VCaP (cell line): Measurements from ENCODE around the gene CDH6.

Experiments
- H3K27ac ChIP-seq: fragments of 450-650 bp; 2 replicates; pipeline ENCODE4 v1.5.1; 2017
- TF ChIP-seq, protein P1 (sequence below): fragments of 450-650 bp; conservative IDR thresholded peaks from 2 replicates; pipeline ENCODE4 v1.5.1; 2017; ENCODE audit warnings: mild to moderate bottlenecking, moderate library complexity

The CDH6 gene

DNA sequence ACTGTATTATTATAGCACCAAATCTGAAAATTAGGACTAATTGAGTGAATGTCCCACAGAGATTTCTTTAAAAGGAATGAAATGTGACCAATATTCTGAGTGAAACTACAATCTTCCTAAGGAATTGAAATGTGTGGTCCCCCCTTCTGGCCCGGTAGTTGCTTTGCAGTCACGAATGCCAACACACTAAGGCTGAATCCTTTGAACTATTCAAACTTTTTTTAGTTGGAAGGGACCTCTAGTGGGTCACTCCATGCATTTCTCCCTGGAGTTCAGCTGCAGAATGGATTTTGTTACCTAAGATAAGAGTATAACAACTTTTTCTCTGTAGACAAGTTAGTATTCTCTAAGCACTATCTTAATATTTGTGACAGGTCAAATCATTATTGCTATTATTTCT lies 2.8 kb downstream of the CDH6 start:
- no peak overlapping the region for H3K27ac ChIP-seq
- TF ChIP-seq, protein P1, sequence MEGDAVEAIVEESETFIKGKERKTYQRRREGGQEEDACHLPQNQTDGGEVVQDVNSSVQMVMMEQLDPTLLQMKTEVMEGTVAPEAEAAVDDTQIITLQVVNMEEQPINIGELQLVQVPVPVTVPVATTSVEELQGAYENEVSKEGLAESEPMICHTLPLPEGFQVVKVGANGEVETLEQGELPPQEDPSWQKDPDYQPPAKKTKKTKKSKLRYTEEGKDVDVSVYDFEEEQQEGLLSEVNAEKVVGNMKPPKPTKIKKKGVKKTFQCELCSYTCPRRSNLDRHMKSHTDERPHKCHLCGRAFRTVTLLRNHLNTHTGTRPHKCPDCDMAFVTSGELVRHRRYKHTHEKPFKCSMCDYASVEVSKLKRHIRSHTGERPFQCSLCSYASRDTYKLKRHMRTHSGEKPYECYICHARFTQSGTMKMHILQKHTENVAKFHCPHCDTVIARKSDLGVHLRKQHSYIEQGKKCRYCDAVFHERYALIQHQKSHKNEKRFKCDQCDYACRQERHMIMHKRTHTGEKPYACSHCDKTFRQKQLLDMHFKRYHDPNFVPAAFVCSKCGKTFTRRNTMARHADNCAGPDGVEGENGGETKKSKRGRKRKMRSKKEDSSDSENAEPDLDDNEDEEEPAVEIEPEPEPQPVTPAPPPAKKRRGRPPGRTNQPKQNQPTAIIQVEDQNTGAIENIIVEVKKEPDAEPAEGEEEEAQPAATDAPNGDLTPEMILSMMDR, result no peak; the same call in 1 of the 2 replicates

DNA sequence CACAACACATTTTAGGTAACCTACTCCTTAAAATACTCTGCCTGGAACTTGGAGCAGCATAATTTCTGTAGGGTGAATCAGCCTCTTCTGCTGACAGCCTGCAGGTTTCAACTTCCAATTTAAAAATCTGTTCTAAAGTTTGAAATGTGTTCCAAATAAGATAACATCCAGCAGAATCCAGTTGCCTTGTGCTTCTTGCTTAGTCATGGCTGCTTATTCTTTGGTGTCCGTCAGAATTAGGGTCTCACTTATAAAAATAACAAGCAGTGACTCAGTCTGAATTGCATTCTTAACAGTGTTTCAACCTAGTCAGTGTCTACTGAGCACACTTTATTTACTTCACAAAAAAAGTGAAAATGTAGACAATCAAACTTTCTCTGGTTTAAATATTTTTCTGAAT lies 3.7 kb downstream of the CDH6 start:
- TF ChIP-seq, protein P1, result no peak
- no peak overlapping the region for H3K27ac ChIP-seq

DNA sequence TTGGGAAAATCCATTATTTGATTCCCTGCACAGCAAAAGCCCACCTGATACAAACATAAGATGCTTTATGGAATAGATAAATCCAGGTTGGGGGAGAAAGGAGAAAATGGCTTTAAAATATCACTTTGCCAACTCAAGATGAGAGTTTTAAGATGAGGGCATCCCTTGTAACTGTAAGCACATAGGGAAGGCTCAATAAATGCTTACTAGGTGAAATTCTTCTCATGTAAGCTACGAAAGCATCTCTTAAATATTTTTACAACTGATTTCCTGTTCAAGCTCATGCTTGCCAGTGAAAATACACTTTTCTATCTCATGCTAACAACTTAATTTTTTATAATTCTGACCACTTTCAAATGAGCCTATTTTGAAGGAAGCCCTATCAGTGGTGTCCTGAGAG lies 11.5 kb downstream of the CDH6 start:
- no peak overlapping the region for H3K27ac ChIP-seq
- TF ChIP-seq, protein P1, result no peak

- H3K27ac ChIP-seq, result no peak overlapping the region
Observed at GRCh38 chr5:31208043-31208442, 14.6 kb downstream of the CDH6 start.

DNA sequence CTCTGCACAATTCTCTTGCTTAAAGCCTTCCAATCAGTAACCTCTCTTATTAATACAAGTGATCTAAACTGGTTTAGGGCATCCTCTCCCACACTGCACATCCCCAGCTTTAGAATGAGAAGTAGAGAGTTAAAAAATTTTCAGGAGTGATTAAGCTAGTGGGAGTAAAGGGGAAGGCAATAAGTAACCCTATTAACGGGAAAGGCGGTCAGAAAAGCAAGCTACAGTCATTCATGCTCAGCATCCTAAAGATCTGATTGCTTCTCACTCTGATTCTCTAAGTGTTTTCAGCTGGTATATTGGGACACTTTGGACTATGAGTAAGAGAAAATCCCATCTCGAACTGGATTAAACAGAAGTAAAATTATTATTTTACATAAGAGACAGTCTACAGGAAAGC lies 15.8 kb downstream of the CDH6 start:
- no peak overlapping the region for H3K27ac ChIP-seq
- TF ChIP-seq, protein P1, result no peak

More at GRCh38 chr5:31208043-31208442, 14.6 kb downstream of the CDH6 start:
- TF ChIP-seq, protein P1, result no peak

- no peak overlapping the region for H3K27ac ChIP-seq
- TF ChIP-seq, protein P1, result no peak
Observed at GRCh38 chr5:31211098-31211497, 17.6 kb downstream of the CDH6 start.

GRCh38 chr5:31213257-31213656 lies 19.8 kb downstream of the CDH6 start:
- TF ChIP-seq, protein P1, result no peak
- H3K27ac ChIP-seq, result no peak overlapping the region

DNA sequence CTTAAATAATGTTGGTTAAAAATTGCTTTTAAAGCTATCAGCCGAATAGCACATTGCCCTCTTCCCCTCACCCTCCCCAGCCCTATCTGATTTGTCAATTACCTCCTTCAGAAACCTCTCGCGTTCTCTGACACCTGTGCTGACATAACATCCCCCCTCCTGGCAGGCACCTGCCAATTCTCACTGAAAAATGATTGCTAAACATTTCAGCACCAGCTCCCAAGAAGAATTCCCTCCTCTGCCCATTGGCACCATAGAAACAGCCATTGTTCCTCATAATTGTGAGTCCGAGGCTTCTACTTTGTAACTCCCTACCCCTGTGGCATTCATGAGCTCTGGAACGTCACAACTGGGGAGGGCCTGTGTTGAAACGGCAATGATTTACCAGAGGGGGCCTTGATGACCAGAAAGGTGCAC lies 20.2 kb downstream of the CDH6 start:
- TF ChIP-seq, protein P1, result no peak

More for the DNA sequence above, 20.2 kb downstream of the CDH6 start:
- H3K27ac ChIP-seq, result no peak overlapping the region
